ENCODE measurements around the gene FRMPD4.

DNA sequence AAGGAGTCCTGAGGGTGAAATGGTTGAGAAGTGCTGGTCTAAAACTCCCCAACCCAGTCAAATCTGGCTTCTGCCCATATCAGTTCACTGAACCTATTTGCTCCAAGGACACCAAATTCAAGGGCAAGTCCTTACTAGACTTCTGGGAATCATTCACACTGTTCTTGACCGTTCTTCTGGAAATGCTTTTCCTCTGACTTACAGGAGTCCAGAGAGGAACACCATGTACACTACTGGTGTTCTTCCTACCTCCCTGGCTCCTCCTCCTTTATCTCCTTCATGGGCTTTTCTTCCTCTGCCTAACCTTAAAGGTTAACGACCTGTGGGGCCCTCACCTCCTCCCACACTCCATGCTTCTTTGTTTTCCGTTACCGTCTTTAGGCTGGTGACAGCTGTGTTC is 281.3 kb downstream of the FRMPD4 start:
- TF ChIP-seq, protein P1, sequence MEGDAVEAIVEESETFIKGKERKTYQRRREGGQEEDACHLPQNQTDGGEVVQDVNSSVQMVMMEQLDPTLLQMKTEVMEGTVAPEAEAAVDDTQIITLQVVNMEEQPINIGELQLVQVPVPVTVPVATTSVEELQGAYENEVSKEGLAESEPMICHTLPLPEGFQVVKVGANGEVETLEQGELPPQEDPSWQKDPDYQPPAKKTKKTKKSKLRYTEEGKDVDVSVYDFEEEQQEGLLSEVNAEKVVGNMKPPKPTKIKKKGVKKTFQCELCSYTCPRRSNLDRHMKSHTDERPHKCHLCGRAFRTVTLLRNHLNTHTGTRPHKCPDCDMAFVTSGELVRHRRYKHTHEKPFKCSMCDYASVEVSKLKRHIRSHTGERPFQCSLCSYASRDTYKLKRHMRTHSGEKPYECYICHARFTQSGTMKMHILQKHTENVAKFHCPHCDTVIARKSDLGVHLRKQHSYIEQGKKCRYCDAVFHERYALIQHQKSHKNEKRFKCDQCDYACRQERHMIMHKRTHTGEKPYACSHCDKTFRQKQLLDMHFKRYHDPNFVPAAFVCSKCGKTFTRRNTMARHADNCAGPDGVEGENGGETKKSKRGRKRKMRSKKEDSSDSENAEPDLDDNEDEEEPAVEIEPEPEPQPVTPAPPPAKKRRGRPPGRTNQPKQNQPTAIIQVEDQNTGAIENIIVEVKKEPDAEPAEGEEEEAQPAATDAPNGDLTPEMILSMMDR (conservative IDR thresholded peaks at IDR 0.05; ENCODE audit: low read length), result no peak
- TF ChIP-seq EZH2phosphoT487 (IDR thresholded peaks at IDR 0.05; ENCODE audit: borderline replicate concordance), result no peak
